GM18873 (cell line): ENCODE data around the gene EFNA1.
"Not testable (repeated sequence)": the region's sequence is repeated elsewhere in the genome, so short reads cannot be mapped to it uniquely, and the experiment has no call there.

Experiments
- ATAC-seq: cut with Tn5 transposase; IDR thresholded peaks from one replicate; pipeline ENCODE4 v1.9.1; 2021; ENCODE audit warnings: mild to moderate bottlenecking, moderate library complexity, moderate number of reproducible peaks; ENCODE audit not compliant: unreplicated experiment, low FRiP score

The EFNA1 gene

DNA sequence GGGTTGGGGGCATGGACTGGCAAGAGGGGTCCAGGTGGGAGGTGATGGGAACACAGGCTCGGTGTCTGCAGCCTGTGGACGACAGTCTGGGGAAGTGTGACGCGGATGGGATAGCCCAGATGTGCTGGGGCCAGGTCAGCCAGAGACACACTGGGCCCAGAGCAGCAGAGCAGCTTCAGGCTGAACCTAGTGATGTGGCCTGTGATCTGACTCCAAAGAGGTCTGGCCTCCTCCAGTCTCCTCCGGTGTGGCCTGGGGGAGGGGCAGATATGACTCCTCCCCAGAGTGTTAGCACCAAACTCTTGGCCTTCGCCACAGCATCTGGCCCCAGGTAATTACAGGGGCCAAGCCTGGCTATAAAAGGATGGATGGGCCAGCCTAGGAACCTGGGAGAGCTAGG lies 35.5 kb upstream of the EFNA1 start:
- no peak for ATAC-seq

DNA sequence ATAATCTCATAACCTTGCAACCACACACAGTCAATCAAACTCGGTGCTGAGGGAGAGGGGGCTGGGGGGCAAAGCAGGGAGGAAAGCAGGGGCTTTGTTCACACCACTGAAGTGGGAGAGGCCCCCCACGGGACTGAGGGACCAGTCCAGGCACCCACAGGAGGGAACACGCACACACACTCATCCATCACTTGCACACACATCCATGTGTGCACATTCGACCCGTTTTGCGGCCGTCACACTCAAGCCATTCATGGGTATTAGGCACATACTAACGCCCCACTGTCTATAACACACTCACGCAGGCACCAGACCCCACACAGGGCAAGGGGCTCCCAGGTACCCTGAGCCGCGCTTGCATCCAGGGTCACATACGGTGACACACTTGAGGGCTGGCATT lies 35.0 kb upstream of the EFNA1 start:
- ATAC-seq: no peak

DNA sequence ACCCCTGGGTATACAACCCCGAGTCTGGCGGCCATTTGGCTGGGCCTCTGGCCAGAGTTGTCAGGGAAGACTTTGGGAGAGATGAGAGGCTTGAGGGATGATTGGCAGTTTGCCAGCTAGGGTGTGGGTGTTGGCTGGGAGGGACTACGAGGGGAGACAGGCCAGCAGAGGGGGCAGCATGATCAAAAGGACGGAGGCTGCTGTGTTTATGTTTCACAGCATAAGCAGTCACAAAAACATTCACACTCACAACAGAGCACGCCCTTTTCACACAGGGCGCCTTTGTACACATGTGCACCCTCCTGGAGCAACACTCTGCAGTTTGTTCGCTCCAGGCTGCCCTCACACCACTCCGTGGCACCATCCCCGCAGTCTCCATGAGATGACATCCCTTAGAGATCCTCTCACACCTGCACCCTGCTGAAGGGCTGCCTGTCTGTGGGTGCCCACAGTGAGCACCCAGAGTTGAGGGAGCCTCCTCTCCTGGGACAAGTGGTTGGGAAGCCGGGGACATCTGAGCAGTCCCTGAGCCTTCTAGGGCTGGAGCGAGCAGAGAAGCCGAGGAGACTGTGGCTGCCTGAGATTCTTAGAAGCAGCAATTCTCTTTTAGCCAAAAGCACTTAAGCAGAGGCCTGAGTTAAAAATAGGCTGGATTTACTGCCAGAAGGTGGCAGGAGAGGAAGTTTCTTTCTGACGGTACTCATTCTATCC lies 33.6 kb upstream of the EFNA1 start:
- ATAC-seq: no peak

DNA sequence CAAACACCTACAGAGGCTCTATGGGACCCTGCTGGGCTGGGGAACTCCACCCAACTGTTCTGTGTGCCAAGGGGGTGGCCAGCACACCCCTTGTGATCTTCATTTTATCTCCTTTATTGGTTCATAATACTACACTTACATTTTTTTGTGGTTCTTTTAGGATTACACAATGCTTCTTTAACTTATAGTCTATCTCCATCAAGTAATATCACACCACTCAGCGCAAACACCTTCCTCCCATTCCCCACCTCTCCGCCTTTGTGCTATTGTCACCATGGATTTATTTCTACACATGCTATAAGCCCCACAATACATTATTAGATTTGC lies 33.1 kb upstream of the EFNA1 start:
- no peak for ATAC-seq

GRCh38 chr1:155099331-155099730 lies 28.3 kb upstream of the EFNA1 start:
- ATAC-seq: no peak

DNA sequence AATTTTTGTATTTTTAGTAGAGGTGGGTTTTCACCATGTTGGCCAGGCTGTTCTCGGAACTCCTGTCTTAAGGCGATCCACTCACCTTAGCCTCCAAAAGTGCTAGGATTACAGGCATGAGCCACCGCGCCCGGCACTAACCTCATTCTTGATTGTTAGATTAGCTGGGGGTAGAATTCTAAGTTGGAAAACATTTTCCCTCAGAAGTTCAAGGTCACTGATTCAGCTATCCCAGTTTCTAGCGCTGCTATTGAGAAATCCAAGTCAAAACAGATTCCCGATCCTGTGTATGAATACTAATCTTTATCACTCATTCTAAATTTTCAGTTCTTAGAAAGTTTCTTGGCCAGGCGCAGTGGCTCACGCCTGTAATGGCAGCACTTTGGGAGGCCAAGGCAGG lies 24.4 kb upstream of the EFNA1 start:
- ATAC-seq: no peak

GRCh38 chr1:155104605-155105534 lies 22.8 kb upstream of the EFNA1 start:
- no peak for ATAC-seq

GRCh38 chr1:155105604-155106011 lies 22.1 kb upstream of the EFNA1 start:
- ATAC-seq: no peak

DNA sequence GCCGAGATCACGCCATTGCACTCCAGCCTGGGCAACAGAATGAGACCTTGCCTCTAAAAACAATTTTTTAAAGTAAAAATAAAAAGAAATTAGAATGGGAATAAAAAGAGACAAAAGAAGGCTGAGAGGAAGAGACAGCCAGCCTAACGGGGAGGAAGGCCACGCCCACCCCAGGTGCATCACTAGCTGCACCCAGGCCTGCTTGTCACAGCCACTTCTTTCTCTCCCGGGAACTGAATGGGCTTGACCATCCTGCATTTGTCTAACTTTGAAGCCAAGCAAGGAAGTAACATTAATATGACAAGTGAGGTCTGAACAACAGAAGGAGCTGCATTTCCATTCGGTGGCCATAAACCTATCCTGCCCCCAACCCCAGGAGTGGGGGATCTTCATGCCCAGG lies 20.8 kb upstream of the EFNA1 start:
- ATAC-seq: no peak

- no peak for ATAC-seq
Observed at GRCh38 chr1:155107309-155108264, 20.1 kb upstream of the EFNA1 start.

- ATAC-seq: no peak
Observed at GRCh38 chr1:155108296-155108695, 19.4 kb upstream of the EFNA1 start.

DNA sequence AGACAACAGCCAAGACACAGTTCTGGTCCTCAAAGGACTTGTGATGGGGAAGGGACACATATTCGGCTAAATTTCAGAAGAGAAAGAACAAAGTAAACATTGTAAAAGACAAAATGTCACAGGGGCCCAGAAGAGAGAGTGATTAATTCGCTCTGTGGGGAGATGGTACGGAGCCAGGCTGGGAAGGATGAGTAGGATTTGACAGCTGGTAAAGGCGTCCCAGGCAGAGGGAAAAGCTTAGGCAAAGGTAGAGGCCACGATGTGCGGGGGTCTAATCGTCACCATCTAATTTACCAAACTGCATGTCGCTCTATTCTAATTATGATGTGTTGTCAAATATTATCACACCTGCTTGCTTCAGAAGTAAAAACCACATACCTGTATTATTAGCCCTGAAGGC lies 17.3 kb upstream of the EFNA1 start:
- no peak for ATAC-seq

DNA sequence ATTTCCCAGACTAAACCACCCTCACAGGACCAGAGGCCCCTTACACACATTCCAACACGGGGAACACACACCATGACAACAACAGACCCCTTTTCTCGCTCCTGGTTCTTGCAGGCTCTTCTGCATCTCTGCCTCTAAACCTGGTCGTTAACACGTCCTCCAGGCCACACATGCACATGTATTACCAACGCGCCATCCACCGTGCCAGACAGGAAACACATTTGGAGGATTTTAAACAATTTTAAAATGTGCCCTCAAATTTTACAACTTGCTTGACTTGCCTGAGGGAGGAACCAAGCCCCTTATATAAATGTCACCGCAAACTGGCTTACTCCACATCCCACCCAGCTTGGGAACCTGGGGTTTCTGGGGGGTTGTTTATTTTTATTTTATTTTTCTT lies 16.9 kb upstream of the EFNA1 start:
- no peak for ATAC-seq

GRCh38 chr1:155113450-155113980 lies 14.2 kb upstream of the EFNA1 start:
- no peak for ATAC-seq

DNA sequence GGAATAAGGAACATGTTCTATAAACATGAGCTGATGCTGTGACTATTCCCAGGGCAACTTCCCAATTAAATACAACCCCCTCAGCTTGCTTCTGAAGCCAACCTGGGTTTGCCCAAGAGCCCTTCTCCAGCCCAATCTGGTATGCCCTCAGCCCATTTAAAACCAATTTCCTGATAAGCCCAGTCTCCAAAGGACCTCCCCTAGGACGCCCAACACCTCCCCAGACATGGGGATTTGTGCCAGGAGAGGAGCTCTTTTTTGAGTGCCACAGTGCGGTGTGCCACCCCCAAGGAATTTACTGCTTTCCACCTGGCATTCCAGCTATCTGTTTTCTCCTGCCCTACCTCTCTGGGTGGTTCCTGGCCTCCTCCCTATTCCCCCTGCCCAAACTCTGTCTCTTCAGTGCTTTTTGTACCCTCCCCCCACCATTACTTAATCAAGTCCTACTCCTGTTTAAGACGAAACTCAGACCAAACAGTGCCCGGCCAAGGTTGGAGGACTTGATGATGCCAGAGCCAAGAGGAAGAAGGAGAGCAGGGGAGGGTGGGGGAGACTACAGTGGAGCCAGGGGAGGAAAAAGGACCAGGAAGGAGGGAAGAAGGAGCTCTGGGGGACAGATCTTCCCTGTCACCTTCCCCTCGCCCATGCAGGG lies 11.4 kb upstream of the EFNA1 start:
- no peak for ATAC-seq

GRCh38 chr1:155117610-155118009 lies 10.1 kb upstream of the EFNA1 start:
- no peak for ATAC-seq

DNA sequence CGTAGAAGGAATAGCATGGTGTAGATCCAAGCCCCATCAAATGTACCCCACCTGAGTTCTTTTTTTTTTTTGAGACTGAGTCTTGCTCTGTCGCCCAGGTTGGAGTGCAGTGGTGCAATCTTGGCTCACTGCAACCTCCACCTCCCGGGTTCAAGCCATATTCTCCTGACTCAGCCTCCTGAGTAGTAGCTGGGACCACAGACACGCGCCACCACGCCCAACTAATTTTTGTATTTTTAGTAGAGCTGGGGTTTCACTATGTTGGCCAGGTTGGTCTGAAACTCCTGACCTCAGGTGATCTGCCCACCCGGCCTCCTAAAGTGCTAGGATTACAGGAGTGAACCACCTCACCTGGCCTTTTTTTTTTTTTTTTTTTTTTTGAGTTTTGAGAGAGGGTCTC lies 9.6 kb upstream of the EFNA1 start:
- ATAC-seq: not testable (repeated sequence)

- ATAC-seq: no peak
Observed at GRCh38 chr1:155120253-155120652, 7.4 kb upstream of the EFNA1 start.

- no peak for ATAC-seq
Observed at GRCh38 chr1:155121249-155121648, 6.4 kb upstream of the EFNA1 start.

DNA sequence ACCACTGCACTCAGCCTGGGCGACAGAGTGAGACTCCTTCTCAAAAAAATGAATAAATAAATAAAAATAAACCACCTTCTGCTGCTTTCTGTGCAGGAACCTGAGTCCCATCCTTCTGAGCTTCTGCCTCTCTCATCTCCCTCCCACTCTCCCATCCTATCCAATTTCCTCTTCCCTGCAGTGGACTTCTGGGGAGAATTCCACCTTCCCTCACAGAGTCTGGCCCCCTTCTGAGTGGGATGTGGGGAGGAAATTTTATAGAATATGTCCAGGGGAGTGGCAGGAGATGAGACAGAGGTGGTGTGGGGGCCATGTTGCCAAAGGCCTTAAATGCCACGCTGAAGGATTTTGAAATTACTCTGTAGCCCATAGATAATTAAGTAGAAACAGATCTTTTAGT lies 5.4 kb upstream of the EFNA1 start:
- ATAC-seq: no peak
